Measurements from ENCODE around the gene PRKG1.
"Not testable (repeated sequence)": the region's sequence is repeated elsewhere in the genome, so short reads cannot be mapped to it uniquely, and the experiment has no call there.

Gene PRKG1

DNA sequence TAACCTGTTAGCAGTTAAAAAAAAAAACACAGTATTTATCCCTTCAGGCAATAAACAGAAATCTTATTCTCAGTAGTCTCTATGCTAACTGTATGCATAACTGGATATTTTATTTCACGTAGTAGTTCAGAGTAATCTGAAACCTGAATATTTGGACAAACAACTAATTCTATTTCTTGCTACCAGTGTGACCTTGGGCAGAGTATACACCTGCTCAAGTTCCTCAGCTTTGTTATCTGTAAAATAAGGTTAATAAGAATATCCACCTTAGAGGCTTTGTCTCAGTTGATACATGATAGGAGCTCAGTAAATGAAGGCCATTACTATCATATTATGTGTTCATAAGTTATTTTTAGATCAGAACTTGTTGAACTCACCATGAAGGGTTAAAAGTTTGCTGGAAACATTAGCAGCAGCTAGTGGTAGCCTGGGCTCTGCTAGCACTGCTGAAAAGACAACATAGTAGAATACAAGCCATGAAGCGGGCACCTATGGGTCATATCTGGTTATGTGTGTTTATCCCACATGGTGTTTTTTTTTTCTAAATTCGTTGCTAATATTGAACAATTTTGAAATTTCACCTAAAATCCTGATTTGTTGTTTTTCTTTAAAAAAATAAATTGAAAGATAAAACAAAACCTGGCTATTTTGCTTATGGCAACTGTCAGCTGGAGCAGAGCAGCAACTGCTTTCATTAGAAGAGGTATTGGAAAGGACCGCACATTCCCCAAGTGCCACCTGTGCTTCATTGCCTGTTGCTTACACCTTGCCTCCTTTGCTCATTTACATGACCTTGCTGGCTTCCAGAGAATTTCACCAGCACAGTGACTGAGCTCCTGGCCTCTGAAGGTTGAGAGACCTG is 303.0 kb downstream of the PRKG1 start:
- no peak overlapping the region for H3K27ac ChIP-seq
- TF ChIP-seq CTCF (IDR thresholded peaks at IDR 0.05) (no peak), ZFX (IDR thresholded peaks at IDR 0.05; ENCODE audit: borderline replicate concordance) (no peak)

- no peak for TF ChIP-seq ZFX (IDR thresholded peaks at IDR 0.05; ENCODE audit: borderline replicate concordance)
- no peak for TF ChIP-seq CTCF (IDR thresholded peaks at IDR 0.05)
- H3K27ac ChIP-seq: no peak overlapping the region
Measured at GRCh38 chr10:51377932-51378599, 303.8 kb downstream of the PRKG1 start.

GRCh38 chr10:51382181-51382580 is 307.9 kb downstream of the PRKG1 start:
- TF ChIP-seq CTCF (IDR thresholded peaks at IDR 0.05) (no peak), ZFX (IDR thresholded peaks at IDR 0.05; ENCODE audit: borderline replicate concordance) (no peak)
- no peak overlapping the region for H3K27ac ChIP-seq

GRCh38 chr10:51384971-51385370 is 310.7 kb downstream of the PRKG1 start:
- H3K27ac ChIP-seq: no peak overlapping the region
- no peak for TF ChIP-seq CTCF (IDR thresholded peaks at IDR 0.05)
- no peak for TF ChIP-seq ZFX (IDR thresholded peaks at IDR 0.05; ENCODE audit: borderline replicate concordance)

- TF ChIP-seq ZFX (IDR thresholded peaks at IDR 0.05; ENCODE audit: borderline replicate concordance) (no peak), CTCF (IDR thresholded peaks at IDR 0.05) (no peak)
- no peak overlapping the region for H3K27ac ChIP-seq
Measured at GRCh38 chr10:51386248-51386885, 312.1 kb downstream of the PRKG1 start.

GRCh38 chr10:51389415-51390321 is 315.4 kb downstream of the PRKG1 start:
- no peak overlapping the region for H3K27ac ChIP-seq

GRCh38 chr10:51393006-51393405 is 318.7 kb downstream of the PRKG1 start:
- not testable (repeated sequence) for H3K27ac ChIP-seq

More at GRCh38 chr10:51389415-51390321, 315.4 kb downstream of the PRKG1 start:
- TF ChIP-seq CTCF (IDR thresholded peaks at IDR 0.05): peak; percentile 91
- no peak for TF ChIP-seq ZFX (IDR thresholded peaks at IDR 0.05; ENCODE audit: borderline replicate concordance)
